ENCODE results near the gene CORO7.
"Not testable (repeated sequence)": the region's sequence is repeated elsewhere in the genome, so short reads cannot be mapped to it uniquely, and the experiment has no call there.

- not testable (repeated sequence) for TF ChIP-seq POLR2A (IDR thresholded peaks at IDR 0.05; ENCODE audit: low read length); GATA1 (IDR thresholded peaks at IDR 0.05; ENCODE audit: low read depth, low read length)
Observed at GRCh38 chr16:4393850-4394249, 22.5 kb downstream of the CORO7 start.

All from erythroblast (primary cell).